HG02588 (cell line): ENCODE results near the gene C15orf40.
A peak's percentile ranks its signal among the peaks of the same experiment; 100 is the strongest.
"Not testable (repeated sequence)": the region's sequence is repeated elsewhere in the genome, so short reads cannot be mapped to it uniquely, and the experiment has no call there.

ENCODE experiments used
- ATAC-seq: cut with Tn5 transposase; IDR thresholded peaks from one replicate; pipeline ENCODE4 v1.9.1; 2021; ENCODE audit warnings: mild to moderate bottlenecking, moderate library complexity; ENCODE audit not compliant: unreplicated experiment

The C15orf40 gene

DNA sequence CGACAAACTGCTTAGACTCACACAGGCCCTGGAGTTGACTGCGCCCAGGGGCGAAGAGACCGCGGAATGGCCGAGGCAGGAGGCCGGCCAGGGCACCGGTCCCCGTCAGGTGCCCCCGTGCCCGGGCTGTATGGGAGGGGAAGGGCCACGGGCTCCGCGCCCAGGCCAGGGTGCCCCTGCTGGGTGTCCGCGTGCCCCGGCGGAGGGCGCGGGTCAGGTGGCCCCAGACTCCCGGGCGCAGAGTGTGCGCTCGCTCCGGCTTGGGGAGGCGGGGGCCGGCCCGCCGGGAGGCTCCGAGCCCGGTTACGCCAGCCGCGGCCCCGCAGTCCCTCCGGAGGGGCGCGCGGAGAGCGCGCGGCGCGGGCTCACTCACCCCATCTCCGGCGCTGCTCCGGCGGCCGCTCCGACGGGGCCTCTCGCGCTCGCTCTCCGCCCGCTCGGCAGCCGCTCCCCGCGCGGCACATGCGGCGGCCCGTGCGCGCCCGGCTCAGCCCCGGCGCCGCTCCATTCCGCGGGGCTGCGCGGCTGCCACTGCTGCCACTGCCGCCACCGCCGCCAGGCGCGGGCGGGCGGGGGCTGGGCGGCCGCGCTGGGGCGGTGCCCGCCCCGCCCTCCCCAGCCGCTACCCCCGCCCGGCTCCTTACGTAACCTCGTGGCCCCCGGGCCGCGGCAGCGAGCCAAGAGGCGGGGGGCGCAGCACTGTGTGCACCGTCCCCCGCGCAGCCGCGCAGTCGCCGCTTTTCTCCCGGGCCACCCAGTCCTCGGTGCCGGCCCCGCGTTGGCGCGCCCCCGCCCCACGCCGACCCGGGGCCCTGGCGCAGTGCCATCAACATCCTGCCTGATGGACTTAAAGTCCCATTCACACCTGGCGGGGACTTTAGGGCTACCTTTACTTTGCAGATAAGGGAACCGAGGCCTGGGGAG, 59.0 kb downstream of the C15orf40 start, which contains the start of gene HOMER2:
HOMER2 (minus strand) TSS at position 563 of the 924 bp plus-strand sequence; CDS start at position 378, 185 bp downstream.
- no peak for ATAC-seq

DNA sequence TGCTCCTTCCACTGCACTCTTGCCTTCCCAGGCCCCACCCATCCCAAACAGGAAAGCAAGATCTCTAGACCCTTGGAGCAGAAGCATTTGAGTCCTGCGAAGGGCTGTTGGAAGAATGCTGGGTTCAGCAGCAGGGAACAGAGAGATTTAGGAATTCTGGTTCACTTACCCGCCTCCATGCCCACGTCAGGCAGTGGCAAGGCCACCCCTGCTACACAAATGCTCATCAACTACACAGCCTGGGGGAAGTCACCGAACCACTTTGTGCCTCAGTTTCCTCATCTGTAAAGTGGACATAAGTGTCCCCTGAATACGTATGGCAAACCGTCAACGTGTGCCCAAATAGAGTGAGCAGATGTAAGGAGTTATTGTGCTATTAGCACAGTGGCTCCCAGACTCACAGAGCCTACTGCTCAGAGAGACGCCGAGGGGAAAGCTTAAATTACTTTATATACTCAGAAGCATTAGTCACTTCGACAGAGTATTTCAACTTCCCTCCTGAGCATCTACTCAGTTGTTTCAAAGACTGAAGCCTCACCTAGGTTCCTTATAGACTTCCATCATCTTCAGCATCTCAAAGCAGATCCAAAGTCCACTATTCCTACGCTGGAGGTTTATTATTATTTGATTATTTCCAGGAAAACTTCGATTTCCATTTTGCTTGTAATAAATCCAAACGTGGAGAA, 59.8 kb downstream of the C15orf40 start:
- no peak for ATAC-seq

DNA sequence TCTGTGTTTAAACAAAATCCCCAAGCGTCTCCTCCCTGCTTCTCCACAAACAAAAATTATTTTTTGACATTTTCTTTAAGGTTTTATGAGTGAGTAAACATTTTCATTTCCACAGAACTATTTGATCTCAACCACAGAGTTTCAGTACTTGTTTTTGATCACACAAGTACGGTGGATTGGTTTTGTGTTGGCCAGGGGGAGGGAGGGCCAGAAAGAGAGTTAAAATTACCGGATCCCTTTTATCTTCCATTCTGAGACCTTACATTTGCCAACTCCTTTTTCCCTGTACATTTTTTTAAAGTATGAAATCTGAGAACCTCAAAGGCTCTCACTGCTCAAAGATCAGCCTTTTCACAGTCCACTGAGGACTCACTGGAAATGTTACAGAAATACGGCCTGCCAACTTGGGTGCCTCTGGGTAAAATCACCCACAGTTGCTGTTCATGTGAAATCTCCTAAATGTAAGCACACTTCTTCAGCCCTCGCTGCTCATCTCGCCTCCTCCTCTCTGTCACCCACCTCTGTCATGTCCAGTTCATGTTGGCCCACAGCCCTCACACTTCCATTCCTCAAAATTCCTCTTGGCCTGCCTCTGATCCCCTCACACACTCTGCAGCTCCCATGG, 60.6 kb downstream of the C15orf40 start:
- peak; percentile 50 for ATAC-seq

DNA sequence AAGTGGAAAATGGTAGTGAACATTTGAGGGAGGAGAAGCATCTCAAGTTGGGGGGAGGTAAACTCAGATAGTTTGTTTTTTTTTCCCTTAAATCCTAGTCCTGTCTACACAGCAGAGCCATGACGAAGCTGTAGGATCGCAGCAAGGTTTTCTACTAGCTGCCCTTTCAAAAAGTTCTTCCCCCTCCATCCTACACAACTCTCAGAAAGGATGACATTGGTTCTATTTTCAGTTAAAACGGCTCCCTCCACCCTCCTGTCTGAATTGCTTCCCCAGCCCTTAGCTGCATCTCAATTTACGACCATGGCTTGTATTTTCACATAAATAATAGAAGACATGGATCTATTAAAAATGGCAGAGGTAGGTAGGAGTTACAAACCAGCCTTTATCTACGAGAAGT, 61.1 kb downstream of the C15orf40 start:
- ATAC-seq: no peak

DNA sequence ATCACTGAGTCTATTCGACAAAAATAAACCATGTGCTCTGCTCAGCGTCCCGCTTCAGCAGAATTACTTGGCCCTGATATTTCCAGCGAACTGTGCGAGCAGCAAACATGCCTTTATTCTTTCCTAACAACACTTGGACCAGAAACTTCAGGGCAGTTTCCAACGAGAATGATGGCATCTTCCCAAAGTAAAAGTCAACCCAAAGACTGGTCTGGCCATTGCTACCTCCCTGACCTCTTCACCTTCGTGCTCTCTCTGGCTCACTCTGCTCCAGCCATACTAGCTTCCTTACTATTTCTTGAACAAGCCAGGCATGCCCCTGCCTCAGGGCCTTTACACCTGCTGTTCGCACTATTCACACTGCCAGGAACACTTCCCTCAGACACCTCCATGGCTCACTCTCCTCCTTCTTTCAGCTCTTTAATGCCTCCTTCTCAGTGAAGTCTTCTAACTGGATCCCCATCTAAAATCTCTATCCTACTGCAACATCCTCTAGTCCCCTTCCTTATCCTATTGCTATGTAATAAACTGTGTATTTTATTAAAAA, 65.2 kb downstream of the C15orf40 start:
- no peak for ATAC-seq

DNA sequence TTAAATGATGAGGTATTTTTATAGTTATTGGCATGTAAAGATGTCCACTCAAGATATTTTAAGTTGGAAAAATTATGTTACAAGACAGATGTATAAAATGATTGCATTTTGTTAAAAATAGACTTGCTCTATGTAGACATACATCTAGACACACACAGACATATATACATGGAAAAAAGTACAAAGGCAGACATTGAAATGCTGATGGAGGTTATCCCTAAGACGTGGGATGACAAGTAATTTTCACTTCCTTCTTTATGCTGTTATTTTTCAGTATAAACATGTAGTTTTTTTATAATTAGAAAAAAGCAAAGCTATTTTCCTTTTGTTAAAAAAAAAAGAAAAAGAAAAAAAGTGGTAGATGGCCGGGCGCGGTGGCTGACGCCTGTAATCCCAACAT, 66.1 kb downstream of the C15orf40 start:
- no peak for ATAC-seq

DNA sequence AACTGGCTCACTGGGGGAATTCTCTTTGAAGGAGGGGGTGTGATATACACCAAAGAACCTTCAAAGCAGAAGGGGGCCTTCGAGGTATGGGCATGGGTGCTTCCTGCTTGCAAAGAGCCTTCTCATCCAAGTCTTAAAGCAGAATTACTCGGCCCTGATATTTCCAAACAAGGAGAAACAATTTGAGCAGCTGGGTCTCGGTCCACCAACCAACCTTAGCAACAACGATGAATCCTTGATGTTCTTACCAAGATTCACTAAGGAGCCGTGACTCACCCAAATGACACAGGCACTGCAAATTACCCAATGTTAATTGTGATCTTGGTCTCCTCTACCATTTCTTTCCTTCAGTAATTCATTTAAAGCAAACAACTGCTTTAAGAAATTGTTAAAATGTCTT, 66.6 kb downstream of the C15orf40 start:
- ATAC-seq: no peak

DNA sequence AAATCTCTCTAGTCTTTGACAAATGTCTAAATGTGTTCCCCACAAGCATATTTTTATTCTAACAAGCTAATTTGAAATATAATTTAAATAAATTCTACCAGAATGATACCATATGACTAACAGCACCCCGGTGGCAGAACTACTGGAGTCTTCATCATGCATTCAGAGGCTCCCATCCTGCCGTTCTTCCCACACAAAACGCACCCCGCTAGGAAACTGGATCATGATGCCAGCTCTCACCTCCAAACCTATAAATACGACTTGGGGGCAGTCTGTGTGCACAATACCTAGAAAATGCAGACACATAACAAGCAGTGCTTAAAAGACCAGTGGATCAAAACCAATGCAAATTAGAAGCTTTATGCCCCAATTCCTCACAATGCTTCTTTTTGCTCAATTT, 67.4 kb downstream of the C15orf40 start:
- no peak for ATAC-seq

DNA sequence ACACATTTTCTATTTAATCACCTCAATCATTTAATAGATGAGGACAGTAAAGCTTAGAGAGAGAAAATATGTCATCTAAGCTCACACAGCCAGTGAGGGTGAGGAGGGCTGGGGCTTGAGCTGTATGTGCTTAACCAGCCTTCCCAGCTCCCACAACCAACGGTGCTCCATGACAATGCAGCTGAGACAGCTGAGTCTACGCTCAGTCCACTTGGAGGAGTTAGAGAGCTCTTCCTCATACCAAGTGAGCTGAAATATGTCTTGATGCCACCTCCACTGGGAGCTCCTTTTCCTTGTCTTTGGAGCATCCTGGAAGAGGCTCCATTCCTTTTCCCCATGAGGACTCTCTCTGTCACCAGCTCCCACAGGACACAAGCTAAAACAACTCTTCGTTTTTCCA, 68.3 kb downstream of the C15orf40 start:
- ATAC-seq: no peak

DNA sequence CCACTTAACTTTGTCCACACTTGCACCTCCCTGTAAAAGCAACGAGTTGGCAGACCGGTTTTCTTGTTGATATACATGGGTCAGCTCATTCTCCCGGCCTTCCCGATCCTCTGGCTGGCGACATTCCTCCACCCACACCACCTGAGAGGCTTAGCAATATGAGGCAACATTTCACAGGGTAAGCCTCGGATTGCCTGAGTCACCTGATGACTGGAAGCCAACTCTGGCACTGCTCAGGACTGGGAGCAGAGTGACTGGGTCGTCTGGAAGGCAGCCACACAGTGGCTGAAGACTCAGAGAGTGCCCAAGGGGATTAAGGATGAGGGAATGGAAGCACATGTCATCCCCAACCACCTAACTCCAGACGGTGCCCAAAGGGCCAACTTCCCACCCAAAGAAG, 68.7 kb downstream of the C15orf40 start:
- ATAC-seq: no peak

DNA sequence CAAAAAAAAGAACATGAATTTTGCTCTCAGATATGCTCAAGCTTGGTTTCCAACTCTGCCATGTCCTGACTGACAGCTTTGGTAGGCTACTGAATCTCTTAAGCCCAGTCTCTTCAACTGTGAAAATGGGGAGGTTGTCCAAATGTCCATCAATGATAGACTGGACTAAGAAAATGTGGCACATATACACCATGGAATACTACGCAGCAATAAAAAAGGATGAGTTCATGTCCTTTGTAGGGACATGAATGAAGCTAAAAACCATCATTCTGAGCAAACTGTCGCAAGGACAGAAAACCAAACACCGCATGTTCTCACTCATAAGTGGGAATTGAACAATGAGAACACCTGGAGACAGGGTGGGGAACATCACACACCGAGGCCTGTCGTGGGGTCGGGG, 71.8 kb downstream of the C15orf40 start:
- ATAC-seq: not testable (repeated sequence)
